Lung microvascular endothelial cell (primary cell): ENCODE data around the gene IL4. TPM values are rescaled to one million over a fixed set of nuclear protein-coding genes. Genes with fewer than 3 reads are reported as not detected.

Experiments
- DNase-seq, 2 donors: peaks; one replicate each; pipeline versions ENCODE4 v3.0.0 to v3.0.0-alpha.2; 2010; ENCODE audit warnings: low read depth in 2 of 2
- total RNA-seq: library from RNA; depleted of rRNA; stranded (reverse); fragments of >200 nt; gene quantifications from 2 replicates; pipeline ENCODE4 v1.2.1, GENCODE V29; 2014

IL4 gene
- total RNA-seq, 1 donor from 2014 or later = not detected

GRCh38 chr5:132673488-132673887, 301 bp upstream of the IL4 start:
- no peak for DNase-seq

DNA sequence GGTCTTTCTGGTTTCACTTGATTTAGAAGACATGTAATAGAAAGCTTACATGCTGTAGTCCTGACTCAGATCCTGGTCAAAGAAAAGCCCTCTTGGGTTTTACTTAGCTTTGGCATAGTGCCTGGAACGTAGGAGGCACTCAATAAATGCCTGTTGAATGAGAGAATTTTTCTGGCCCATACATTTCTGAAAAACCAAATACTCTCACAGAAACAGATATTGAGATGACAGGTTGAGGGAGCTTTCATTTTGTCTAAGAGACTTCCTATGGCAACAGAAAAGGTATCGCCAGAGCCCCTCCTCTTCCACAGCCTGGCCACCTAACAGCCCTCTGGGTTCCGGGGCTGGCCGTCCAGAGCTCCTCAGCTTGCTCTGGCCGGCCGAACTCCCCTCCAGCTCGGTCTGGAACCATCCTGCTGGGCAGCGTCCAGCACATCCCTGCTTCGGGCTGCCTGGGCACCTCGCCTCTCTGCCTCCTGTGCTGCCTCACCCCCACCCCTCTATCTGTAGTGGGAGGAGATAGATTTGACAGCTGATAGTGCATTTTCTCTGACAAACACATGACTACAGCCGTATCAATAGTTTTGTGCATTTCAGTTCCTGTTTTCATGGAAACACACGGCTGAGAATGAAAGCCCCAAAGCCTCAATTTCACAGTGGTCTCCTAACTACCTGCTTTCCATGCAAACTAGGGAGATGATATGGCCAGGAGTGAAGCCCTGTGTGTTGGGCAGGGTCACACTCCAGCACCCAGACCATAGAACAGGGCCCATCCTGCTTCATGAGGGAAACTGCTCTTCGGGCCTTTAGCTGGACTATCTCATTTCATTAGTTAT, 1.1 kb downstream of the IL4 start:
- peak; percentile 40 to 90 for DNase-seq

- no peak for DNase-seq
Measured at GRCh38 chr5:132675936-132676689, 2.3 kb downstream of the IL4 start.

DNA sequence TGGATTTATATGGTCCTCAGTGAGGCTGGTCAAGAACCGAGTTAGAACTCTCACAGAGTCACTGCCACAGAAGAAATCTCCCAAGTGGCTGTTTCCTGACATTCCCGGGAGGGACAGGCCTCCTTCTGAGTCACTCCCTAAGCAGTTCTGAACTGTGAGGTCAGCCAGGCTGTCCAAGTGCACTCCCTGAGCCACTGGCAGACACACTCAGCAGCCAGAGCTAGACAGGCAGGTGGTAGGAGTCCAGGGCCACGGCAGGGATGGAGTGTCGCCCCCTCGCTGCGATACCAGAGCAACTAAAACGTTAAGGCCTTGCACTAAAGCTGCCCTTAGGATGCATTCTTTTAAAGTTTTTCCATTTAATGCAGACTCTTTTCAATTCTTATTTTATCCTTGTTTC, 3.4 kb downstream of the IL4 start:
- DNase-seq = peak in 1 of 2 donors; percentile 90

- no peak for DNase-seq
Measured at GRCh38 chr5:132677682-132678400, 4.1 kb downstream of the IL4 start.

DNA sequence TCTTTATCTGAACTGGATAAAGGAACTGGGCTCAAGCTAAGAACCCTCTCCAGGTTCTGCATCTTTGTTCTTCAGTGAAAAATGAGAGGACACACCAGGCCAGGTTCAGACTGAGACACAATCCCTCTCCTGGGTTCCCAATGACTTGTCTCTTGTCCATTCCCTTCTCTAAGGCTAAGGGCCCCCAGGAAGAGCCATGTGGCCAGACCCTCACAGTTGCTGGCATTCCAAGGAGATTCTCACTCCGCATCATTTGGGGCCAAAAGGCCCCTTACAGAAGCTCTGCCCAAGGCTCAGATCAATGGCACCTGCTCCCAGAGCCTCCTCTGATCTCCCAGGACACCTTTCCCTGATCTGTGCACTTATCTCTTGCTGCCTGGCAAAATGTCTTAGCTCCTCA, 4.9 kb downstream of the IL4 start:
- no peak for DNase-seq

DNA sequence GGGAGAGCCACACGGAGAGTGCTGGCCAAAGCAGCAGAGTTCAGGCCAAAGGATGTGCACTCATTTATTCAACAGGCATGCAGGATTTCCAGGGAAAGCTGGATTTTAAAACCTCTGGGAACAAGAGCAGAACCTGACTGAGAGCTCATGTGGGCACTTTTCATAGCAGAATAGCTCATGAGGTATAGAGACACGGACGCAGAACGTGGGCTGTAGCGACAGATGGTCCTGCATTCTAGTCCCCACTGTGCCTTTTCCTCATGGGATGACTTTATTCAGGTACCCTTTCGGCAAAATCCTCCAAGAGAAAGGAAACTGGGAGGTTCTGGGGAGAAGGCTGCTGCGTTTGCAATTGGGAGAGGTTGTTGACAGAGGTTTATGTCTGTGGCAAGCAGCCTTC, 5.4 kb downstream of the IL4 start:
- no peak for DNase-seq

DNA sequence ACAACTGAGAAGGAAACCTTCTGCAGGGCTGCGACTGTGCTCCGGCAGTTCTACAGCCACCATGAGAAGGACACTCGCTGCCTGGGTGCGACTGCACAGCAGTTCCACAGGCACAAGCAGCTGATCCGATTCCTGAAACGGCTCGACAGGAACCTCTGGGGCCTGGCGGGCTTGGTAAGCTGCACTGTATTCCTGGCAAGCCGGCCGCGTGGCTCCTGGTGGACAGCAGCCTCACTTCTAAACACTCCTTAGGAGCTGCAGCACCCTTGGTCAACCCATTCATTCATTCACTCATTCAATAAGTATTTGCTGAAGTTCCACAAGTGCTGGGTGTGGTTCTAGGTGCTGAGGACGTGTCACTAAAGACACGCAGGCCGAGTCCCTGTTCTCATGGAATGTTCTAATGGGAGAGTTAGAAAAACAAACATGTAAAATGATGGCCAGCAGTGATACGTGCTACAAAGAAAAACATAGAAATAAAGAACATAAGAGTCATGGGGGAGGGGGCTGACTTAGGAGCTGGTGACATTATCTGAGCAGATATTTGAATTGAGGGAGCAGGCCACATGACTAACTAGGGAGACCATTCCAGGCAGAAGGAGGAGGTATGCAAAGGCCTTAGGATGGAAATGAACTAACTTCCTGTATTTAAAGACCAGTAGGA, 6.1 kb downstream of the IL4 start:
- DNase-seq = peak; percentile 6 to 18

DNA sequence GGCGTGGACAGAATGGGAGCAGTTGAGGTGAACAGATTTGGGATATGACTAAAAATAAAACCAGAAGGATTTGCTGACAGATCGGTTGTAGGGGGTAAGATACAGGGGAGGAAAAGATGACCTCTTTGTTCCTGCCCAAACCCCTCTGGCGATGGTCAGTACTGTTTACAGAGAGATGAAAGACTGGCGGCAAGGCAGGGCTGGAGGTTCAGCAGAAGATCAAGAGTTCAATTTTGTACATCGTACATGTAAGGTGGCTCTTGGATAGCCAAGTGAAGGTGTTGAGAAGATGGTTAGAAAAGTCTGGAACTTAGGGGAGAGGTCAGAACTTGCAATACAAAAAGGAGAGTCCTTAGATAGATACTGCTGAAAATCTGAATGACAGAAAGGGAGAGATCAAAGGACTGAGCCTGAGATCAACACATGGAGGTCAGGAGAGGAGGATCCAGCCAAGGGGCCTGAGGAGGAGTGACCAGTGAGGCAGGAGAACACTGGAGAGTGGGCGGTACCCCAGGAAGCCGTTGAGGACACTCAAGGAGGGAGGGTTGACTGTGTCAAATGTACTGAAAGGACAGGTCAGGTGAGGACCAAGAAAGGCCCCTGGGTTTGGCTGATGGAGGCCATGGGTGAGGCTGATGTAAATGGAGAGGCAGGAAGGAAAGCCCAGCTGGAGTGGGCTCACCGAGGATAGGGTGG, 7.1 kb downstream of the IL4 start:
- no peak for DNase-seq

- DNase-seq = no peak
Measured at GRCh38 chr5:132681476-132681831, 7.7 kb downstream of the IL4 start.

DNA sequence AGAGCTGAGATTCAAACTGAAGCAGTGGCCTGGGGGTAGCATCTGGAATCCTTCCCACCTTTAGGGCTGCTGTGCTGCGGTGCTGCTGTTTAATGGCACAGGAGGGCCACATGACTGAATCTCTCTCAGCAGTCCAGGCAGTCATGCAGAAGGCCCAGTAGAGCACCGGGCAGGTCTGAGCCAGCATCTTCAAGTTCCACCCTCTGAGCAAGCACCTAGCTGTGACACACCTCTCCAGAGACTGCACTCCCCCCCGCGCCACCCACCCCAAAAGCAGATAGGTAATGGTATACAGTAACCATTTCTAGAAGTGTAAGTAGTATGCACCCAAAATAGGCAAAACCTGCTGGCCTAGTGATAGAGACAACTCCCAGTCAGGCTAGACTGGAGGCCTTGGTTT, 8.2 kb downstream of the IL4 start:
- no peak for DNase-seq

- DNase-seq = no peak
Measured at GRCh38 chr5:132684491-132684890, 10.7 kb downstream of the IL4 start.

DNA sequence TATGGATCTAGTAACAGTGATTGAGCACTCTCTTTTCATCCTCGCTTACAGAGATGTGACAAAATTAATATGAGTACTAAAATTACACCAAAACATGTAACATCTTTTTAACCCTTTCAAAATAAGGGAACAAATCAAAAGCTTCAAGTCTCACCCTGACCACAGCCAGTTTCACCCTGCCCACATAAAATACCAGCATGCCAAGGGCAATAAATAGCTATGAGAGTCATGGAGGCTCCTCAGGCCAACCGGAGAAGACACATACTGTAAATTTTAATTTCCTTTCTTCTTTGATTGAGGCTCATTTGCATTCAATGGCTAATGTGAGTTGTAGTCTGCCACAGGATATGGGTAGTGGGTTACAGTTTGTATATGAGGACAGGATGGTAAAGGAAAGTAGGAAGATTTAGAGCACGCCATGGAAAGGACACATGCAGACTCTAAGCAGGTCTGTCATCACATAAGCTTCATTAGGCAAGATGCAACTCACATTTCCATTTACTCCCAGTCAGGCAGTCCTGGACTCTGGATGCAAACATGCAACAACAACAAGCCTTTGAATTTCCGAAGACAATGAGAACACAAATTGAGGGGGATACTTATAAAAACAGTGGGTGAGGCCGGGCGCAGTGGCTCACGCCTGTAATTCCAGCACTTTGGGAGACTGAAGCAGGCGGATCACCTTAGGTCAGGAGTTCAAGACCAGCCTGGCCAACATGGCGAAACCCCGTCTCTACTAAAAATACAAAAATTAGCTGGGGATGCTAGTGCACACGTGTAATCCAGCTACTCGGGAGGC, 11.3 kb downstream of the IL4 start:
- no peak for DNase-seq

GRCh38 chr5:132686193-132686592, 12.4 kb downstream of the IL4 start:
- DNase-seq = no peak

GRCh38 chr5:132687995-132688394, 14.2 kb downstream of the IL4 start:
- no peak for DNase-seq

- DNase-seq = no peak
Measured at GRCh38 chr5:132688536-132689339, 14.9 kb downstream of the IL4 start.

GRCh38 chr5:132689513-132689912, 15.7 kb downstream of the IL4 start:
- no peak for DNase-seq

- DNase-seq = no peak
Measured at GRCh38 chr5:132690156-132690555, 16.4 kb downstream of the IL4 start.
